GM19099 (cell line): ENCODE data around the gene ZBTB16.

Experiments used
- POLR2A ChIP-seq: IDR thresholded peaks from 3 replicates; pipeline ENCODE4 v1.6.1; 2011; ENCODE audit warnings: low read depth; ENCODE audit not compliant: insufficient read length; ENCODE audit errors: extremely low read depth

The ZBTB16 gene

DNA sequence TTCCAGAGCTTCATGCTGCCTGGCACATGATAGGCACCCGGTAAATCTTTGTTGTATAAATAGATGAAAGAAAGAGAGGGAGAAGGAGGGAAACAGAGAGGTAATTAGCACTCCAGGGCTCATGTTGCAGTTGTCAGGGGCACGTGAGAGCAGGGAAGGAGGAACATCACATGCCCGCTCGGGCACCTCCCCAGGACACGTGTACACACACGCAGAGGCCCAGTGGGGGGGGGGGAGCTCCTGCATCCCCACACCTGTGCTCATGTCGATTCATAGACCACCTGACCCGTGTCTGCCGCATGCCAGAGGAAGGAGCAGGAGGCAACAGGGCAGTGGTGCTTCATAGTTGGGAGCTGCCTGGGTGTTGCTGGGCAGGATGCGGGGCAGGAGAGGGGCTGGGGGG lies 199.6 kb downstream of the ZBTB16 start:
- no peak for TF ChIP-seq POLR2A

- no peak for TF ChIP-seq POLR2A
Measured at GRCh38 chr11:114259551-114259983, 200.1 kb downstream of the ZBTB16 start.

DNA sequence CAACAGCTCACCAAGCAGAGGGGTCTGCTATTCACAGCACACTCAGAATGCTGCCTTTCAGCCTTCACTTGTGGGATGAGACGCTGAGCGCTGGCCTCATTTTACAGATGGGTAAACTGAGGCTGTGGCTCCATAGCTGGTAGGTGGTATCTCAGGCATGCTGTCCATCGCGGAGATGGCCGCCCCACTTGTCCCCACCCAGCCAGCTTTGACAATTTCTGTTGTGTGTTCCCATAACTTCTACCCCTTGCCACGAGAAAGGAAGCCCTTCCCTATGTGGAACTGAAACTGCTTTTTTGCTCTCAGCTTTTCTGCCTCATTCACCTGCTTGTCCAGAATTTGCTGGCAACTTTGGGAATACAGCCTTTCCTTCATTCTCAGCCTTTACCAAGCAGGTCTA lies 200.6 kb downstream of the ZBTB16 start:
- TF ChIP-seq POLR2A = no peak

- no peak for TF ChIP-seq POLR2A
Measured at GRCh38 chr11:114260483-114260882, 201.0 kb downstream of the ZBTB16 start.

GRCh38 chr11:114261791-114262190 lies 202.3 kb downstream of the ZBTB16 start:
- TF ChIP-seq POLR2A = no peak

DNA sequence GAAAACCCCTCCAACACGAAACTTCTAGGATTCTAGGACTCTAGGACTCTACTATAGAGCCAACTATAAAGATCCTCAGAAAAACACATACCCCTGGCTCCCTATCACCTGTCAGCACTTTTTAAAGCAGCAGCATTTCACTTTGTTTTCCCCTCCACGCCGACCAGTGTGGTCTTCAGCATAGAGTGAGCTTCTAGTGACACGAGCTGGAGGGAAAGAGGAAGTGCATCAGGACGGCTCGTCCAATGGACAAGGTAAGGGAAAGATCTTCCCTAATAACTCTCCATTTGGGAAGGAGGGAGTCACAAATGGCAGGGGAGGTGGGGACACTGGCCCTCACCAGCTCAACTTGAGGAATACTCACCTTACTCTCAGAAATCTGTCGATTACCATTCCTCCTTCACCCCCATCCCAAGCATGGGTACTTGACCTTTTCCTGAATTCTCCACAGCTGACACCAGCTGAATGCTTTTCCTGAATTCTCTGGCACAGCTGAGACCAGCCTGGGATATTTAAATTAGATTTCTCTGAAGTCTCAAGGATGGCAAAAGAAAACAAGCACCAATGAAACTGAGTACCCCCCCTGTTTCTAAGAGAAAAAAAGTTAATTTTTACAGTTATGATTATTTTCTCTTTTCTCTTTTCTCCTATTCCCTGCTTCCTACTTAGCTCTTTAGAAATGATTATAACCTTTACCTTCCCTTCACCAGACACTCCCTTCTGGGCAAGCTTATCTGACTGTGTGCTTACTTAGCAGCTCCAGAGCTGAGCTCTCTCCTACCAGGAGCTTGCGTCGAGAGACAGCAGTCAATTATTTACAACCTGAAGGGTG lies 203.4 kb downstream of the ZBTB16 start:
- TF ChIP-seq POLR2A = no peak

DNA sequence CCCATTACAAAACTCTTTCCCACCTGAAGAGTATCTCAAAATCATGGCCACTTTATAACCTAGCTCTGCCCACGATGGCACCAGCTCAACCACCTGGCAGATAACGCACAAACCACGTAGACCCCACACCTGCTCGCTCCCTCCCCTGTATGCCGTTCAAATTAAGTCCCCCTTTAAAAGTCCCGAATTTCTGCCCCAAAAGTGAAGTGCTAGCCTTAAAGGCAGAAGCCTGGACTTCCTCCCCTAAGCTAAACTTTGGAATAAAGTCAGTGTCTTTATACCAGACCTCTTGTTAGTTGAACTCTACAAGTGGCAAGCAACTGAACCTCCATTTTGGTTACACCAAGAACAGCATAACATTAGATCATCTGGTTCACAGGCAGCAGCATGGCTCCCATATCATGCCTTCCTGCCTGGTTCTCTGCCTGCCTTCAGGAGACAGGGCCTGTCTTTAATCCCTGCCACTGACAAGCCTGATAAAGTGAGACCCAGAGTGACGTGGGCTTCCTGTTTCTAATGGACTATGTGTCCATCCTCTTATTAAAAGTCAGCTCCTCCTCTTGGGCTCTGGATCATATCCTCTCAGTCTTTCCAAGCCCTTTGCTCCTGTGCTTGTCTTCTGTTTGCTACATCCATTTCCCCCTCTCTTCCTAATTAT lies 204.1 kb downstream of the ZBTB16 start:
- no peak for TF ChIP-seq POLR2A

DNA sequence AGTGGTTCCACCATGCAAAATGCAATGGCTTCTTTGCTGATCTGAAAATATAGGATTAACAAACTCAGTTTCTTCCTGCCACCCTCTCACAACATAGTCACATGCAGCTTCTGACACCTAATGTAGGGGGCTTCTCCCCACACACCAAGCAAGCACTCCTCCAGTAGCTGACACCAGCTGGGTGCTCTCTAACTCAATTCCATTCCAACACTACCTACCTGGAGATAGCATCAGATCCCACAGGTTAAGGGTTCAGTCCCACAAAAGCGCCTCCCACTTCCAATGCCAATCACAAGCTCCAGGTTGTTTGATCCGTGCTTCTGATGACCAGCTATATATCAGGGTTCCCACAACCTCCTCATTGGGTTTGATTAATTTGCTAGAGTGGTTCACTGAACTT lies 204.9 kb downstream of the ZBTB16 start:
- TF ChIP-seq POLR2A = no peak

DNA sequence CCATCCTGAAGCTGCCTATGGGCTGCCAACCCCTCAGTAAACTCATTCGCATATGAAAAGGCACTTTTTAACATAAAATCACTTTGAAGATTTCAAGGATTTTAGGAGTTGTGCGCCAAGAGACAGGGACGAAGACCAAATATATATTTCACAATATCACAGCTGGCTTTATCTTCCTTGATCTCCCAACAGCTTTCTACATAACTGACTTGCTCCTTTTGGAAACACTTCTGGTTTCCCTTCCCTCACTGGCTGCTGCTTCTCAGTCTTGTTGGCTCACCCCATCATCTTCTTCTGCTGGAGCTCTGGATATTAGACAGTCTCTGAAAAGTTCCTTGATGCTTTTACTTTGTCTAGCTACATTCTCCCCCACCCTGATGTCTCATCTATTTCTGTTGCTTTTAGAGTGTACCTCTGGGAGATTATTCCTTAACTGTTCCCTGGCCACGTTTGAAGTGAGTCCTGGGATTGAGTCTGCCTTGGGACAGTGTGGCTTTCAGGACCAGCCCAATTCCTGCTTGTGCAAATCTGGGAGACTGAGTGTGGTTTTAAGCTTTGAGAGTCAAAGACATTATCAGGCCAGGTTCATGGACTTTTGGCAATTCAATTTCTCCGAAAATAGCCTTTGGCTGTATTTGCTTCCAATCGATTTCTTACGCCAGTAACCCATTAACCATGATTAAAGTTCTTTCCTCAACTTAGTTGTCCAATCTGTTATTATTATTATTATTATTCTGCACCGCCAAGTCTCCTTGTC lies 205.8 kb downstream of the ZBTB16 start:
- no peak for TF ChIP-seq POLR2A

- no peak for TF ChIP-seq POLR2A
Measured at GRCh38 chr11:114269498-114269897, 210.0 kb downstream of the ZBTB16 start.

GRCh38 chr11:114270531-114271270 lies 211.2 kb downstream of the ZBTB16 start:
- no peak for TF ChIP-seq POLR2A

DNA sequence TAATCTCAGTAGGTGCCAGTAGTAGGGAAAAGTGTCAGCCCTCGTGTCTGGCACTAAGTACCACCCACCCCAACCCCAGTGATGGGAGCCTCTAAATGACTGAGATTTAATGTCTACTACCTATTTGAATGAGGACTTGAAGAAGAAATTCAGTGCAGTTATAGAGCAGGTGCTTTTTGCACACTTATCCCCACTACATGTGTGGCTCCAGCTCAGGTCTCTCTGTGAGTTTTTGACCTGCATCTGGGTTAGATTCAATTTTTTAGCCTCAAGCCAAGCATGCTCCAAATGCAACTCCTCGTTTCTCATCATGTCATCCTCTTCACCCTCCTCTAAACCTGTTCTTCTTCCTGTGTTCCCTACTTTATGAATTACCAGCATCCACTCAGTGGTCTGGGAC lies 211.8 kb downstream of the ZBTB16 start:
- TF ChIP-seq POLR2A = no peak

DNA sequence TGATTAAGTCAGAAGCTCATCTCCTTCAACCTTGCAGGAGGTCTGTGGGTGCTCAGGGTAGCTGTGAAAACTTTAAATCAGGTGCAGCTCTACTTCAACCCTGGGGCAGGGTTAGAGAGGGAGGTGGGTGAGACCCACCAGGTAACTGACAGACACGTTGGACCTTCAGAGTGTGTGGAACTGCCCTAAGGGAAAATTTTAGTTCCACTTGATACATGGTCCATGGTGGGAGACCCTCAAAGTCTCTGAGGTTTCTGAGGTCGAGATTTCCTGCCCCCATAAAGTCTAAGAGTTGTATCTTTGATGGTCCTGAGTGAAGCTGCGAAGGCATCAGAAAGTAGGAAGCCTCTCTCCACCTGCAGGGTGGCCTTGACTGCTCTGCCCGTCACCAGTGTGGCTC lies 212.8 kb downstream of the ZBTB16 start:
- no peak for TF ChIP-seq POLR2A

- TF ChIP-seq POLR2A = no peak
Measured at GRCh38 chr11:114273071-114273470, 213.6 kb downstream of the ZBTB16 start.
